Stimulated activated CD8-positive, alpha-beta memory T cell treated with anti-CD3 and anti-CD28 coated beads, Interleukin-2, amount 100 ng/mL, for 1 hour (primary cell): ENCODE data around the gene SNX24.

Experiments used
- DNase-seq, 2 donors: peaks; one replicate each; pipeline ENCODE4 v3.0.0-alpha.2; 2020; ENCODE audit warnings: low read depth in 2 of 2

SNX24 gene

GRCh38 chr5:123028222-123028621 lies 182.8 kb downstream of the SNX24 start:
- no peak for DNase-seq

GRCh38 chr5:123033157-123033671 lies 187.8 kb downstream of the SNX24 start:
- DNase-seq = no peak

DNA sequence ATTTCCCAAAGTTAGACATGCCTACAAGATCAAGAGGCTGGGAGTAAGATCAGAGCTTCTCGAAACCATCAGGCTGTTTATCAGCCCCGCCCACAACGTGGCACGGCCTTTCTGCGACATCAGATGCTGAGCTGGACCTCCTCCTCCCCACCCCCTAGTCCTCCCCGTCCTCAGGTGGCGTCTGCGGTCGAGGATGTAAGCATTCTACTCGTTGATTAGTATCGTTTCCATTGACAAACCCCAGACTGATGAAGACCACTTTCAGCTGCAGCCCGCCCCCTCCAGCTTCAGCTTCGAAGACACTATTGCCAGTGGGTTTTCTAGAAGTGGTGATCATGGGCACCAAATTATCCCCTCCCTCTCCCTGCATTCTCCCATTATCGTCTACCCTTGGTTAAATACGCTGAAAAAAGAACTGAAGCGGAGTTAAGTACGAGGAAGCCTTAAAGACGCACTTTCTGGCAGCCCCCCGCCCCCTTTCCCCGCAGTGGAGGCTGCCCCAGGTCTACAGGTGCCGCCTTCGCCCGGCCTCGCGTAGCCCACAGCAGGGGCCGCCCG lies 190.0 kb downstream of the SNX24 start:
- no peak for DNase-seq

- DNase-seq = no peak
Measured at GRCh38 chr5:123035918-123036390, 190.5 kb downstream of the SNX24 start.

DNA sequence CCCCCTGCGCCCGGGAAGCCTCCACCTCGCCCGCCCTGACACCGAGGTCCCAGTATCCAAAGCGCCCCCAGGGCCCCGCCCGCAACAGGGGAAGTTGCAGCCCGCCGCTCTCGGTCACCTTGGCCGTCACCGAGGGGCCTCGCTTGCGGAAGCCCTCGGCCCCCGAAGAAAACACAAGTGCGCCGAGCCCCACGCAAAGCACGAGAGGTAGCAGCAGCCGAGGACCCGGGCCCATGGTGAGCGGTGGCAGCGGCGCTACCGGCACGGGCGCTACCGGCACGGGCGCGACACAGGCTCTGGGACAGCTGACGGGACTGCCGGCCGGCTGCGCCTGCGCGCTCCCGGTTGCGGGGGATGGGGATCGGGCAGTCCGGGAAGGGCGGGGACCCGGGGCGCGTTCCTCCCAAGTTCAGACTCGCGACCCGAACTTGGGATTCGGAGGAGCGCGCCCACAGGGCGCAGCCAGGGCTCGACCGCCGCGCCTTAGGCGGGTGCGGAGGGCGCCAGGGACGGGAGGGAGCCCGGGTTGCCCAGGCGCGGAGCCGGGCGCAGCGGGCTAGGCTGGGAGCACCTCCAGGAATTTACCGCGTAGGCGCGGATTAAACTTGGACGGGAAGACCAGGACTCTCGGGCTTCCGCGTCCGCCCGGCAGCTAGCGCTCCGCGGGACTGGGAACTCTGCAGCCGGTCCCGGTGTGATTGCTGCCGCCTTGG lies 191.1 kb downstream of the SNX24 start, which contains the start of gene PPIC:
TSS of gene PPIC (minus strand) at position 335 of the 713 bp plus-strand sequence. CDS start at position 235, 100 bp downstream.
- DNase-seq = no peak

- no peak for DNase-seq
Measured at GRCh38 chr5:123037104-123037418, 191.6 kb downstream of the SNX24 start.

DNA sequence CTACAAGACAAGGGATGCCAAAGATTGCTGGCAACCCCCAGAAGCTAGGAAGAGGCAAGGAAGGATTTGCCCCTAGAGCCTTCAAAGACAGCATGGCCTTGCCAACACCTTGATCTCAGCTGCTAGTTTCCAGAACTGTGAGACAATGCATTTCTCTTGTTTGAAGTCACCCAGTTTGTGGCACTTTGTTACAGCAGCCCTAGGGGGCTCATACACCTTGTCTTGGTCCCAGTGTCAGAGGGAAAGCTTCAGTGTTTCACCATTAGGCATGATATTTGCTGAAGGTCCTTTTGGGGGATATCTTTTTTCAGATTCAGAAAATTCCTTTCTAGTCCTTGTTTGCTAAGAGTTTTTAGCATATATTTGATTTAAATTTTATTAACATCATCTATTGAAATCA lies 194.3 kb downstream of the SNX24 start:
- DNase-seq = no peak

- DNase-seq = no peak
Measured at GRCh38 chr5:123044926-123045617, 199.7 kb downstream of the SNX24 start.

- no peak for DNase-seq
Measured at GRCh38 chr5:123046222-123046621, 200.8 kb downstream of the SNX24 start.

DNA sequence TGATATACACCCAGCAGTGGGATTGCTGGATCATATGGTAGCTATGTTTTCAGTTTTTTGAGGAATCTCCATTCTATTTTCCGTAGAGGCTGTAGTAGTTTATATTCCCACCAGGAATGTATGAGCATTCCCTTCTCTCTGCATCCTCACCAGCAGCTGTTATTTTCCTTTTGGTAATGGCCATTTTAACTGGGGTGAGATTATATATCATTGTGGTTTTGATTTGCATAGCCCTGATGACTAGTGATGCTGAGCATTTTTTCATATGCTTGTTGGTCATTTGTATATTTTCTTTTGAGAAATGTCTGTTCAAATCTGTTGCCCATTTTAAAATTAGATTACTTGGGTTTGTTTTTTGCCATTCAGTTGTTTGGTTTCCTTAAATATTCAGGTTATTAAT lies 202.3 kb downstream of the SNX24 start:
- DNase-seq = no peak

GRCh38 chr5:123051206-123051605 lies 205.8 kb downstream of the SNX24 start:
- DNase-seq = no peak
